Posterior vena cava (tissue), 2 donors: ENCODE results near the gene SUN2. TPM values are rescaled to one million over a fixed set of nuclear protein-coding genes. Genes with fewer than 3 reads are reported as not detected.
"Not testable (repeated sequence)": the region's sequence is repeated elsewhere in the genome, so short reads cannot be mapped to it uniquely, and the experiment has no call there.

Source experiments
- DNase-seq: peaks from one replicate; pipeline ENCODE4 v3.0.0-alpha.2; 2020; ENCODE audit warnings: low spot score
- intact Hi-C, 2 donors: fragments of 100-400 bp; cut with DNase I; formaldehyde crosslinking; loops; one replicate each; pipeline versions ENCODE4 v1.14.1 to v1.14.2; 2022 to 2023
- long read RNA-seq, 2 donors: library from polyadenylated mRNA; unstranded; transcript quantifications; one replicate each; pipeline ENCODE4 v2.0.0, GENCODE V29; 2020 to 2021
- total RNA-seq, 2 donors: library from RNA; stranded (reverse); fragmentation: NEBNext Ultra II Directional; extraction: Animal tissue kit (Norgen Biotek cat#: 25700); gene quantifications; one replicate each; pipeline ENCODE4 v1.2.1, GENCODE V29; 2021
- donor health status: DM: yes; HTN: yes; CAD: no.
- donor health status: DM: yes; HTN: yes; CAD: no.

The SUN2 gene, protein sequence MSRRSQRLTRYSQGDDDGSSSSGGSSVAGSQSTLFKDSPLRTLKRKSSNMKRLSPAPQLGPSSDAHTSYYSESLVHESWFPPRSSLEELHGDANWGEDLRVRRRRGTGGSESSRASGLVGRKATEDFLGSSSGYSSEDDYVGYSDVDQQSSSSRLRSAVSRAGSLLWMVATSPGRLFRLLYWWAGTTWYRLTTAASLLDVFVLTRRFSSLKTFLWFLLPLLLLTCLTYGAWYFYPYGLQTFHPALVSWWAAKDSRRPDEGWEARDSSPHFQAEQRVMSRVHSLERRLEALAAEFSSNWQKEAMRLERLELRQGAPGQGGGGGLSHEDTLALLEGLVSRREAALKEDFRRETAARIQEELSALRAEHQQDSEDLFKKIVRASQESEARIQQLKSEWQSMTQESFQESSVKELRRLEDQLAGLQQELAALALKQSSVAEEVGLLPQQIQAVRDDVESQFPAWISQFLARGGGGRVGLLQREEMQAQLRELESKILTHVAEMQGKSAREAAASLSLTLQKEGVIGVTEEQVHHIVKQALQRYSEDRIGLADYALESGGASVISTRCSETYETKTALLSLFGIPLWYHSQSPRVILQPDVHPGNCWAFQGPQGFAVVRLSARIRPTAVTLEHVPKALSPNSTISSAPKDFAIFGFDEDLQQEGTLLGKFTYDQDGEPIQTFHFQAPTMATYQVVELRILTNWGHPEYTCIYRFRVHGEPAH
- total RNA-seq: 100 to 1,000 TPM; 229 to 246 TPM
- long read RNA-seq, donor 1, partial matches to known transcripts: 70 of 231 reads
- long read RNA-seq, donor 1, other reads (novel, unspliced or antisense): 161 of 231 reads
- long read RNA-seq, donor 2, partial matches to known transcripts: 145 of 337 reads
- long read RNA-seq, donor 2, other reads (novel, unspliced or antisense): 192 of 337 reads

DNA sequence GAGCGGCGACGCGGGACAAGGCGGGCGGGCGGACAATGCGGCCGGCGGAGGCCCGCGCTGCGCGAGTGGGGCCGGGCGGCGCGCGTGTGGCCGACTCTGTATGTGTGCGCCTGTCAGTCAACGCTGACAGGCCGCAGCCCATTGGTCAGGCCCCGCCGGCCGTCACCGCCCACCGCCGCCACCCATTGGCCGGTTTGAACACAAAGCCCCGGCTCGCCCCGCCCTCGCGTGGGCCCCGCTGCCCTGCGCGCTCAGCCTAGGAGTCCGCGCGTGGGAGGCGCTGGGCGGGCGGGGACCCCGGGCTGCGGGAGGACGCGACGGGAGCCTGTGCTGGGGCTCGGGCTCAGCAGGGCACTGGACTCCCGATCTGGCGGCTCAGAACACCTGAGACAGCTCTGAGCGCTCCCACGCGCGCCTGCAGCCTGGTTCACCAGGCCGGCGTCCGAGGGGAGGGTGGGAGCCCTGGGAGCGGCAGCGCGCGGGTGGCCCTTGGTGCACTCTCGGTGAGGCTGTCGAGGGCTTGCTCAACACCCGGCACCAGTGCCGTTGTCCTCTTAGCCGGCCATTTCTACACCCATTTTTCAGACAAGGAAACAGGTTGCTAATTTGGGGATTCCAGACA lies at the start of gene SUN2:
TSS of gene SUN2 (minus strand) at position 88 of the 622 bp plus-strand sequence. CDS start 3,370 bp downstream, outside the sequence.
- DNase-seq: peak; percentile 98
- intact Hi-C loops: no loop called here

- DNase-seq, intact Hi-C loops: not testable (repeated sequence)
These were observed 49.3 kb upstream of the SUN2 start for GRCh38 chr22:38805041-38805593.

- intact Hi-C loops: no loop called here
- peak; percentile 83 for DNase-seq
These were observed 46.9 kb upstream of the SUN2 start for GRCh38 chr22:38802671-38803121.

- DNase-seq: peak; percentile 46
- intact Hi-C loops: no loop called here
These were observed 43.6 kb upstream of the SUN2 start for GRCh38 chr22:38799265-38800002.

DNA sequence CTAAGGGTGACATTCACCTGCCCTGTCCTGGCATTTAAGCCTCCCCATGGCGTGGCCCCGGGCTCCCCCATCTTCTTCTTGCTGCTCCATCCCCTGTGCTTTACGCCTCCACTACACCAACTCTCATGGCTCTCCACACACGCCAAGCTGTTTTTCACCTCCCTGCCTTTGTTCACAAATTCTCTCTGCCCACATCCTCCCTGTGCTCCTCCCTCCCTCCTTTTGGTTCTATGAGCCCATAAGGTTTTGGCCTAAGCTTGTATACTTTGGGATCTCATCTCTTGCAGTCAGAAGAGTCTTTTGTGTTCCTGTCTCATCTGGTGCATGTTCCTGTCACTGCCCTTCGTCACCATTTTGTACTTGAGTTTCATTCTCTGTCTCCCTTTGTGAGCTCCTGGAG lies 42.7 kb upstream of the SUN2 start:
- intact Hi-C loops: no loop called here
- DNase-seq: no peak

GRCh38 chr22:38796262-38796957 lies 40.6 kb upstream of the SUN2 start:
- intact Hi-C loops: no loop called here

DNA sequence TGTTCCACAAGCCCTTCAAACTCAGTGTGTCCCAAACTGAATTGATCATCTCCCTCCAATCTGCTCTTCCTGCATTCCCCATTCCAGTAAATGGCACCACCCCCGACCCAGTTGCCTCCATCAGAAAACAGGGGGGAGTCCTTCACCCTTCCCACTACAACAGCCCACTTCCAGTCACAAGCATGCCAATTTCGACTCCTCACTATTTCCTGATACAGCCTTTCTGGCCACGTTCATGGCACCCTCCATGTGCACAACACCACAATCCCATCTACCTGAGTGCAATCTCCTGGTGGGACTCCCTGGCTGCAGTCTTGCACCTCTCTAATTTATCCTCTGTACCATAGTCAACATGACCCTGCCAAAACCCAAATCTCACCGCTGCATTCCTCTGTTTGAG lies 39.8 kb upstream of the SUN2 start:
- DNase-seq: peak; percentile 53
- intact Hi-C loops: no loop called here

More at GRCh38 chr22:38796262-38796957, 40.6 kb upstream of the SUN2 start:
- DNase-seq: peak; percentile 38

GRCh38 chr22:38793721-38794466 lies 38.1 kb upstream of the SUN2 start, which contains the start of gene DNAL4:
Gene DNAL4 (minus strand): TSS chr22:38794143. CDS start chr22:38782731, 11,412 bp downstream.
- intact Hi-C loops: no loop called here
- DNase-seq: peak; percentile 97

GRCh38 chr22:38793317-38793716 lies 37.5 kb upstream of the SUN2 start:
- DNase-seq: no peak
- intact Hi-C loops: no loop called here

GRCh38 chr22:38792833-38793232 lies 37.0 kb upstream of the SUN2 start:
- no peak for DNase-seq
- intact Hi-C loops: no loop called here

- intact Hi-C loops: no loop called here
- no peak for DNase-seq
These were observed 33.8 kb upstream of the SUN2 start for GRCh38 chr22:38789606-38790005.

DNA sequence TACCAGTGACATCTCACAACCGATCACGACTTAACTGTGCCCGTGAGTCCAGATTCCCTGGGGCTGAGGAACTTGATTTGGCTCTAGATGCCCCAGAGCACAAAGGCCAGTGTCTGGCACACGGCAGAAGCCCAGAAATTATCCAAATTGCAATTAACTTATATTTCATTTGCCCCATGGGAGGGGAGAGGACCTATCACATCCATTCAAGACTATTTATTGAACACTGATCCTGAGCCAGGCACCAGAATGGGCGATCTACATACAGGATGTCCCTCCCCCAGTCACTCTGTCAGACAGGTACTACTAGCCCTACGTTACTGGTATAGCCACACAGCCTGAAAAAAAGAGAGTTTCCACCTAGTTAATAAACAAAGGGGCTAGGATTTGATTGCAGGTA lies 33.0 kb upstream of the SUN2 start:
- DNase-seq: no peak
- intact Hi-C loops: no loop called here

DNA sequence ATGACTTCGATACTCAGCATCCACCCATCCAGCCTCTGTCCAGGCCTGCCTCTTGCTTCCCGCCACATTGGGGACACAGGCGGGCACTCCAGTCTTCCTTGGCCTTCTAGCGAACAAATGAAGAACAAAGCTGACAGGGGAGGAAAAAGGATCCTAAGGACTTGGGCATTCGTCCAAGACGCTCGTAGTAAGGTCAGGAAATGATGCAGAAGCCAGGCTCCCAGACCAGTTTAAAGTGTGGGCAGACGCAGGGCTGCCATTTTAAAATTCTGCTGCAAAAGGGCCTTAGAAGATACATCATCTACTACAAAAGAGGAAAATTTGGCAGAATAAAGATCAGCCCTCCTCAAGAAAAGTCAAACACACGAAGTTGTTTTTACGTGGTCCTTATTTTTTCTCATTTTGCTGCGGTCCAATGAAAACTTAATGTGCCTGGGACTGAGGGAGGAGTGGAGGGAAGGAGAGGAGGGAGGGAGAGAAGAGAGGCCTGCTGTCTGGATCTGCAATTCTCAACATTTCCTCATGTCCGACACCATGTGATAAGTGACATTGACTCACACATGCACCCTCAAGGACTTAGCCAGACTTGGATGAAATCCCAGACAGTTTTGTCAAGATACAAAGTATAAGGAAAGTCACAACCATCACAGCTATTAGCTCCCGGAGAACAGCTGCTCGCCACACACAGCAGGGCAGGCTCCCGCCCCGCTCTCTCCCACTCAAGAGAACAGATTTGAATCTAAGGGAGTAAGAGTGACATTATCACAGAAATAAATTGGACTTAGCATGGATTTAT lies 32.4 kb upstream of the SUN2 start:
- intact Hi-C loops: no loop called here
- DNase-seq: no peak

GRCh38 chr22:38786631-38787030 lies 30.8 kb upstream of the SUN2 start:
- intact Hi-C loops: no loop called here
- peak; percentile 26 for DNase-seq

DNA sequence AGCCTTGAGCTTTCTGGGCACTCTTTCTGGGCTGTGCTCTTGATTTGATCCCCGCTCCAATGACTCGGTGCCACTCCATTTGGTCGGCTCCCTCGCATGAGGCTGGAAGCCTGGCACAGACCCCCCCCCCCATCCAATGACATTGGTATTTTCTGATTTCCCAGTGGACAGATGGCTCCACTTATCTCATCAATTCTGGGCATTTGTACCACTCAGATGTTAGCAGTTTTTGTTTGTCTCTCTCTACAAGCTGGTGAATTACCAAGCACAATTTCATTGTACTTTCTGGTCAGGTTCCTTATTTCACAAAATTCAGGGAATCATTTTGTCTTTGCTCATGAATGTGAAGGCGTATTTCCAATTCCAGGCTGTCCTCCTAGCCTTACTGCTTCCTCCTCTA lies 29.1 kb upstream of the SUN2 start:
- DNase-seq: peak; percentile 13
- intact Hi-C loops: no loop called here

DNA sequence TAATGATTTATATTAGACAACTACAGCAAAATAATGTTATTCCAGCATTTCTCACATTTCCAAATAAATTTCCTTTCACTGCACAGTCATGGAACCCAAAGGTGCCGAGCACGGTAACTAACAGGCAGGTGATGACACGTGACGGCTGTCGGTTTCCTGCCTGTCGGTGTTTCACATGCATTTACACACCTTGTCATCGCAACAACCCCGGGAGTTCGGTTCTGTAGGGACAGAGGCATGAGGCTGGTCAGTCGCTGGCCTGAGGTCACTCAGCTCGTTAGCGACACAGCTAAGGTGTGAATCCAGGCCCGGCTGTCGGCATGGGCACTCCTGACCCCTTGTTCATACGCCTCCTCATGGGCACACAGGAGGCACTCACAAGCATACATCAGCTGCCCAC lies 28.2 kb upstream of the SUN2 start:
- DNase-seq: peak; percentile 65
- intact Hi-C loops: no loop called here
